Epidermal melanocyte (primary cell): ENCODE measurements around the gene ACAP3.
A peak's percentile ranks its signal among the peaks of the same experiment; 100 is the strongest.

Experiments
- DNase-seq: peaks from one replicate; pipeline ENCODE4 v3.0.0; 2011; ENCODE audit warnings: low spot score; ENCODE audit not compliant: insufficient read length

ACAP3 gene

DNA sequence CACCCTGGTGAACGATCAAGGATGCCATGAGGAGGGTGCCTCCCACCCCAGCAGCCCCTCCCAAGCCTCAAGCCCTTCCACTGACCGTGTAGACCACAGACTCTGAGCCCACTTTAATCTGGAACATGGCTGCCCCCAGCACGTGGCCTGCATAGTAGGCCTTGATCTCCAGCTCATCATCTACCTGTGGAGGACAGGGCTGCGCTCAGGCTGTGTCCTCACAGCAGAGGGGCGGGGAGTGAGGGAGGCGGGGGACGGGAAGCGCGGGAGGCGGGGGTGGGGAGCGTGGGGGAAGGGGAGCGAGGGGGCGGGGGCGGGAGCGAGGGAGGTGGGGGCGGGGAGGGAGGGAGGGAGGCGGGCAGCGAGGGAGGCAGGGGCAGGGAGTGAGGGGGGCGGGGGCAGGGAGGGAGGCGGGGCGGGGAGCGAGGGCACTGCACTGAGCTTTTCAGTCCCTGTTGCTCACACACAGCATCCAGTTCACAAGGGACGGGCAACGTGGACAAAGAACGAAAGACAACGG, 7.8 kb upstream of the ACAP3 start:
- no peak for DNase-seq

- DNase-seq = no peak
Measured at GRCh38 chr1:1314678-1315335, 7.1 kb upstream of the ACAP3 start.

DNA sequence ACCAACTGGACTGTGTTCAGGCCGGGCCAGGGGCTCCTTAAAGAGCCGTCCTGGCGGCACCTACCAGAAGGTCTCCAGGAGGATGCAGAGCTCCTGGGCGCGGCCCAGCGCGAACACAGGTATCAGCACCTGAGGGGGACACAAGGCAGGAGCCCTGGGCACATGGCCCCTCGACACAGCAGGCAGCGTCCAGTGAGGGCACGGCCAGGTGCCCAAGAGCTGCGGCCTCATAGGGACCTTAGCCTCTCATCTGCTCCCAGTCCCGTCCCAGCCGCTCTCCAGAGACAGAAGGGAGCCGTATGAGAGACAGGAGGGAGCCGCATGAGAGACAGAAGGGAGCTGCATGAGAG, 6.5 kb upstream of the ACAP3 start:
- no peak for DNase-seq

DNA sequence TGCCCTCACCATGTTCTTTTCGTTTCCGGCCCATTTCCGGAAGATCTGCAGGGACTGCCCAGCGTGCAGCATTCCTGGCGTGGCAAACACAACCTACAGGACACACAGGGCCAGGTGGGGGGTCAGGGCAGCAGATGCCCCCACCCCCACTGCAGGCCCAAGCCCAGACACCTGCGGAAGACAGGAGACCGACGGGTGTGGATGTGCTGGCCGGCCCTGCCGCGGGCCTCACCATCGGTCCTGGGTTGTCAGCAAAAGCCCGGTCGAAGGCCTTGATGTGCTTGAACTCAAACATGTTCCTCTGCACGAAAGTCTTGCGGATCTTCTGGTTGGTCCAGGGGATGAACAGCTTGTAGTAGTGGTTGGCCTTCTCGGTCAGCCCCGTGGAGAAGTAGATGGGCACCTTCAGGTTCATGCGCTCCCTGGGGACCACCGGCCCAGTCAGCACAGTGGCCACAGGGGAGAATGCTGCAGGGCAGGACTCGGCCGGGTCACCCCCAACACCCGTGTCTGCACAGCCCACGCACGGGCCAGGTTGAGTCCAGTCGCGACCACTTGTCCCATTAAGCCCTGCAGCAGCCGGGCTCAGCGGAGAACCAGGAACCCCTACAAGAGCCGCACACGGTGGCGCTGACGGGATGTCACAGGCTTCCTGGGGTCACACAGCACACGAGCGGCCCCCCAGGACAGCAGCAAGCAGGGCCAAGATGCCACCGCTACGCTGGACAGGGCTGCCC, 5.9 kb upstream of the ACAP3 start:
- DNase-seq = no peak

DNA sequence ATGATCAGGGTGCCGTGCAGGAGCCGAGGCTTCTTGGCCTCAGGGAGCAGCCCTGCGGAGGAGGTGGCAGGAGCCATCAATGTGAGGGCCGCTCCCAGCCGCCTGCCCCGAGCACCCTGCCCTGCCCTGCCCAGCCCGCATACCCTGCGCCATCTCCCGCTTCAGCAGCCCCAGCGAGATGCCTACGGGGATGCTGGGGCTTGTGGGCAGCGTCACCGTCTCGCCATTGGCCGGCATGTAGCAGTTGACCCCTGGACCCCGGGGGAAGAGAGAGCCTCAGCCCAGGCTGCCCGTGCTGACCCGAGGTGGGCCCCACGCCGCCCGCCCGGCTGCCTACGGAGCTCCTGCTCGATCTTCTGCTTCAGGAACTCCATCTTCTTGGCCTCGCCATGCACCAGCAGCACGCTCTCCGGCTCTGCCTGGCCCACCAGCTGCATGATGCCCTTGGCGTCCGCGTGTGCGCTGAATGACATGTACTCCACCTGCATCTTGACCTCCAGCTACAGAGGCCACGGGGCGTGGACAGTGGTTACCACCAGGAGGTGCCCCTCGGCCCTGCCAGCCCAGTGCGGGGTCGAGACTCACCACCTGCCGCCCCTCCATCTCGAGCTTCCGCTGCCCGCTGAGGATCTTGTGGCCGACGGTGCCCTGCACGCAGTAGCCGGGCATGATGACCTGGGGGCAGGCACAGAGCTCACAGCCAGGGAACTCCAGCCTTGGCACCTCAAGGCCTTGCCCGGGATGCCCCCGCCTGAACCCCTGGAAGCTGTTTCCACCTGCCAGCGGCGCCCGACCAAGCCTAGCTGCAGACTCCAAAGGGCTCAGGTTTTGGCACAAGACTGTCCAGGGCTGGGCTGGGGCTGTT, 5.0 kb upstream of the ACAP3 start:
- DNase-seq = no peak

GRCh38 chr1:1311107-1312104, 3.7 kb upstream of the ACAP3 start:
- DNase-seq = no peak

DNA sequence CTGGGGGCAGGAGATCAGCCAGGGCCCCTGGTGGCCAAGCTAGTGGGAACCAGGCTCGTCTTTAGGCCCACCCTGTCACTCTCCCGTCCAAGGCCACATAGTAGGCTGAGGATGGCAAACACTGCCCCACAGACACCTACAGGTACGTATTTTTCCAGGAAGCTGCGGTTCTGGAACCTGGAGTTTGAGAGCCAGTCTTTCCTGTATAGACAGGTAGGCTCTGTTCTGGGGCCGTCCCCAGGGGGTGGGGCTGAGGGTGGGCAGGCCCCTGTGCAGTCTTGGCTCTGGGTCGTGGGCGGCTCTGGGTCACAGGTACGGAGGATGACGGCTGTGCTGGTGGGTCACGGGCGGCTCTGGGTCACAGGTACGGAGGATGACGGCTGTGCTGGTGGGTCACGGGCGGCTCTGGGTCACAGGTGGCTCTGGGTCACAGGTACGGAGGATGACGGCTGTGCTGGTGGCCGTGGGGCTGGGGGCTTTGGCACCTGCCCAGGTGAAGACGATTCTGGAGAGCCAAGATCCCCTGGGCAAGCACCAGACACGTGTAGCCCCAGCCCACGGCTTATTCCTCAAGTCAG, 2.8 kb upstream of the ACAP3 start:
- no peak for DNase-seq

GRCh38 chr1:1310109-1310385, 2.3 kb upstream of the ACAP3 start:
- DNase-seq = no peak

GRCh38 chr1:1309251-1310108, 1.8 kb upstream of the ACAP3 start:
- DNase-seq = no peak

- DNase-seq = no peak
Measured at GRCh38 chr1:1308756-1309250, 1.1 kb upstream of the ACAP3 start.

GRCh38 chr1:1307261-1307922, 338 bp downstream of the ACAP3 start:
- DNase-seq = no peak

GRCh38 chr1:1306661-1307260, 969 bp downstream of the ACAP3 start:
- no peak for DNase-seq

GRCh38 chr1:1306070-1306660, 1.6 kb downstream of the ACAP3 start:
- DNase-seq = no peak

- DNase-seq = no peak
Measured at GRCh38 chr1:1305300-1306069, 2.2 kb downstream of the ACAP3 start.

DNA sequence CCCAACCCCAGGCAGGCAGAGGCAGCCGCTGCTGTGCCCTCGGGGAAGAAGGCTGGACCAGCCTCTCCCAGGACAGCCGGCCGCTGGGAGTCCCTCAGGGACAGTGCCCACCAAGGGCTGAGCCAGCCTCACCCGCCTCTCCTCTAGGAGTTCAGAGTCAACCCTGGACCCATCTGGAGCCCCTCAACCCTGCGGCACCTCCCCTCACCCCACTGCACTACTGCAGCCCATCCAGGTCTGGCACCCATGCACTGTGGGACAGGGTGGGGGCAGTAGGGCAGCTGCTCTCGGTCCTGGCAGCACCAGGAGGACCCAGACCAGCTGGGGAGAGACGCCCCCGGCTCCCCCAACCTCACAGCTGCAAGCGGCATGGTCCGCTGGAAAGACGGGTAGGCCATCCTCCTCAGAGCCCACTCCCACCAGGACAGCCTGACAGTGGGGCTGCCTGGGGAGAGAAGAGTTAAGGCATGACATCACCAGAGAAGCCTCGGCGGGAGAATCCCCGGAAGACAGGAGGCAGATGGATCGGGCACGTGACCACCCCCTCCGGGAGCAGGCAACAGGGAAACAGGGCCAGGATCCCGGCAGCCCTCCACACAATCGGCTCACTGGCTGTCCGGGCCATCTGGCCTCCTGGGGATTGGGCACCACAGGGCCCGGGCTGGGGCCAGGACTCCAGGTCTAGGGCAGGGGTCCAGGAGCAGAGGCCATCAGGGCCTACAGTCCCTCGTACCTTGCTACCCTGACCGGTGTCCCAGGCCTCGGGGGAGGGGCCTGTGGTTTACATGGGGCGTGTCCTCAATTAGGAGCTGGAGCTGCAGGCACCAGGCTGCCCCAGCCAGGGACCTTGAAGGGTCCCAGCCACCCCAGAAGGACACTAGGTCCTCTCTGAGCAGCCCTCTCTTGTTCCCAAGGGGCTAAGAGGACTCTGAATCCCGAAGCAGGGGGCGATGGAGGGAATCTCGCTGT, 3.1 kb downstream of the ACAP3 start:
- DNase-seq = peak; percentile 85

- DNase-seq = no peak
Measured at GRCh38 chr1:1303736-1304135, 4.0 kb downstream of the ACAP3 start.
